ENCODE measurements around the gene MEGF10.

DNA sequence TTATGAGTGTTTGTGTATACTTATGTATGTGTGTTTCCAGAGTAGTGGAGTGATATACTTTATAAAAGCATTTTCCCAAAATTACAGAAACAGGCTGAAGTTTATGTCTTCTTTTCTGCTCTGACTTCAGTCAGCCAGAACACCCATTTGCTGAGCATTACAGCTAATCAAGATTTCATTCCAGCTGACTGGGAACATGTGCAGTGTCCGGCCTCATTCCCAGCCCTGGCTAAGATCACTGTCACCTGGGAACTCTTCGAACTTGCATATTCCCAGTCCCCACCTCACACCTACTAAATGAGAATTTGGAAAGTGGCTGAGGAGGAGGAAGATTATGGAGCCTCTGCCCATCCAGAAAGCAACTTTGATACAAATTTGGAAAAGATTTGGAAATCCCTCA lies 136.1 kb downstream of the MEGF10 start:
- TF ChIP-seq ARNT (IDR thresholded peaks at IDR 0.05), result no peak
- no peak for TF ChIP-seq HDGF (IDR thresholded peaks at IDR 0.05; ENCODE audit: borderline replicate concordance)
- no peak for TF ChIP-seq BHLHE40 (IDR thresholded peaks at IDR 0.05; ENCODE audit: borderline replicate concordance)
- TF ChIP-seq SP1 (IDR thresholded peaks at IDR 0.05), result no peak
- TF ChIP-seq FOXM1 (IDR thresholded peaks at IDR 0.05; ENCODE audit: borderline replicate concordance), result no peak
- no peak for TF ChIP-seq NFRKB (IDR thresholded peaks at IDR 0.05)
- TF ChIP-seq FOXK2 (IDR thresholded peaks at IDR 0.05), result no peak
- TF ChIP-seq TARDBP (IDR thresholded peaks at IDR 0.05), result no peak
- TF ChIP-seq ZNF384 (IDR thresholded peaks at IDR 0.05), result no peak
- TF ChIP-seq LEF1 (IDR thresholded peaks at IDR 0.05; ENCODE audit: borderline replicate concordance), result no peak

Data from HEK293T (cell line).